ENCODE measurements around the gene CYB5R4. TPM values are rescaled to one million over a fixed set of nuclear protein-coding genes. Genes with fewer than 3 reads are reported as not detected.
A peak's percentile ranks its signal among the peaks of the same experiment; 100 is the strongest.

Gene CYB5R4
- total and polyA plus RNA-seq, 2 of the 13 experiments (the other 11 are each of a cell fraction or from before 2014, with no cell fraction given): 5.3 to 26.1 TPM

DNA sequence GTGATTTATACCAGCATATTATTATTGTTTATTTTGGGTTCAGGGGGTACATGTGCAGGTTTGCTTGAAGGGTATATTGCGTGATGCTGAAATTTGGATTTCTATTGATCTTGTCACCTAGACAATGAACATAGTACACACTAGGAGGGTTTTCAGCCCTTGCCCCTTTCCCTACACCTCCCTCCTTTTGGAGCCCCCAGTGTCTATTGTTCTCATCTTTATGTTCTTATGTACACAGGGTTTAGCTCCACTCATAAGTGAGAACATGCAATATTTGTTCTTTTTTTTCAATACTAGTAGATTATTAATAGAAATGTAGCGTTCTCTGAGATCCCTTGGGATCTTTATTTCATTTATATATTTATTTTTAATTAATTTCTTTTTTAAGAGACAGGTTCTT, 94.9 kb downstream of the CYB5R4 start:
- no peak overlapping the region for H2AFZ ChIP-seq (ENCODE audit: low read length)
- BruUV-seq (replicated peaks): no TSS peak
- no peaks in the 10 kb centered on the region for H4K20me1 ChIP-seq (ENCODE audit: insufficient read depth, low read length)
- peak; percentile 7 for DNase-seq (ENCODE audit: low spot score)
- ChIA-PET CTCF (ENCODE audit: low intra/inter-chr PET ratio, low total read pairs) (no interaction called here), POLR2A (no interaction called here)
- 78% methylated on average over 2 of the region's 2 CpGs for WGBS (ENCODE audit: low lambda C conversion rate)
- H3K36me3 ChIP-seq (replicated peaks in 1 of 2; ENCODE audit: control insufficient read depth in 1 of 2, insufficient read depth in 2 of 2, low read length in 2 of 2): no peaks in the 10 kb centered on the region
- in situ Hi-C loops (cut with HindIII; ENCODE audit: extremely low pct_ligation_motif_present, low pct_unique_long_range_greater_than_20kb) (no loop called here), intact Hi-C loops (cut with micrococcal nuclease; ENCODE audit: unreplicated experiment) (no loop called here)
- no peak overlapping the region for H3K4me3 ChIP-seq (replicated peaks in 1 of 3; ENCODE audit: insufficient read depth in 1 of 3, low read depth in 2 of 3, low read length in 3 of 3)
- no peak overlapping the region for H3K27ac ChIP-seq (ENCODE audit: extremely low read length, insufficient read depth, low read length)
- no peak overlapping the region for H3K9ac ChIP-seq (ENCODE audit: insufficient read depth, low read depth, low read length)
- H3K9me3 ChIP-seq (ENCODE audit: low read length): no peaks in the 10 kb centered on the region
- H3K27me3 ChIP-seq (ENCODE audit: control insufficient read depth in 1 of 2, insufficient read depth in 2 of 2, low read length in 2 of 2): no peaks in the 10 kb centered on the region
- 0 out of 2 replicates have a peak, but pooled peaks cover 5% of the 10 kb centered on the region for H3K4me1 ChIP-seq (ENCODE audit: insufficient read depth, low read length)
- no peak for FAIRE-seq
- no peaks in the 10 kb centered on the region for H3K79me2 ChIP-seq (ENCODE audit: insufficient read depth, low read length)
- 0 out of 3 replicates have a peak, but pooled peaks have one; percentile 40 for ATAC-seq
- no peak overlapping the region for H3K4me2 ChIP-seq (ENCODE audit: low read depth, low read length)
- TF ChIP-seq ZNF441 (CRISPR knock-in tag; IDR thresholded peaks at IDR 0.05; ENCODE audit: borderline replicate concordance) (no peak), PCBP1 (IDR thresholded peaks at IDR 0.05; ENCODE audit: borderline replicate concordance, low read depth, low read length) (no peak), ZNF550 (CRISPR knock-in tag; IDR thresholded peaks at IDR 0.05; ENCODE audit: borderline replicate concordance) (no peak), ZBTB42 (CRISPR knock-in tag; IDR thresholded peaks at IDR 0.05) (no peak), MED8 (CRISPR knock-in tag; IDR thresholded peaks at IDR 0.05; ENCODE audit: insufficient replicate concordance) (no peak), SOX5 (CRISPR knock-in tag; IDR thresholded peaks at IDR 0.05; ENCODE audit: borderline replicate concordance) (peak; percentile 55; the same call in 1 of the 2 replicates), ZNF557 (CRISPR knock-in tag; IDR thresholded peaks at IDR 0.05) (no peak), ZNF143 (CRISPR knock-in tag; IDR thresholded peaks at IDR 0.05) (no peak), MAFF (IDR thresholded peaks at IDR 0.05; ENCODE audit: low read depth, low read length) (no peak), ZNF644 (CRISPR knock-in tag; IDR thresholded peaks at IDR 0.05; ENCODE audit: low read depth) (no peak), SOX6 (IDR thresholded peaks at IDR 0.05) (no peak), SOX6 (CRISPR knock-in tag; IDR thresholded peaks at IDR 0.05) (peak; percentile 32; the same call in 1 of the 2 replicates), POLR2G (IDR thresholded peaks at IDR 0.05; ENCODE audit: low read depth, low read length) (no peak), HIVEP1 (CRISPR knock-in tag; IDR thresholded peaks at IDR 0.05) (no peak), GFI1 (CRISPR knock-in tag; IDR thresholded peaks at IDR 0.05; ENCODE audit: borderline replicate concordance) (no peak), SOX13 (IDR thresholded peaks at IDR 0.05) (no peak), SOX13 (CRISPR knock-in tag; conservative IDR thresholded peaks at IDR 0.05 in 1 of 2, IDR thresholded peaks at IDR 0.05 in 1 of 2) (peak in 1 of 2 experiments; percentile 68; a peak in 2 of 4 replicates)
- TF ChIP-seq, protein P1, sequence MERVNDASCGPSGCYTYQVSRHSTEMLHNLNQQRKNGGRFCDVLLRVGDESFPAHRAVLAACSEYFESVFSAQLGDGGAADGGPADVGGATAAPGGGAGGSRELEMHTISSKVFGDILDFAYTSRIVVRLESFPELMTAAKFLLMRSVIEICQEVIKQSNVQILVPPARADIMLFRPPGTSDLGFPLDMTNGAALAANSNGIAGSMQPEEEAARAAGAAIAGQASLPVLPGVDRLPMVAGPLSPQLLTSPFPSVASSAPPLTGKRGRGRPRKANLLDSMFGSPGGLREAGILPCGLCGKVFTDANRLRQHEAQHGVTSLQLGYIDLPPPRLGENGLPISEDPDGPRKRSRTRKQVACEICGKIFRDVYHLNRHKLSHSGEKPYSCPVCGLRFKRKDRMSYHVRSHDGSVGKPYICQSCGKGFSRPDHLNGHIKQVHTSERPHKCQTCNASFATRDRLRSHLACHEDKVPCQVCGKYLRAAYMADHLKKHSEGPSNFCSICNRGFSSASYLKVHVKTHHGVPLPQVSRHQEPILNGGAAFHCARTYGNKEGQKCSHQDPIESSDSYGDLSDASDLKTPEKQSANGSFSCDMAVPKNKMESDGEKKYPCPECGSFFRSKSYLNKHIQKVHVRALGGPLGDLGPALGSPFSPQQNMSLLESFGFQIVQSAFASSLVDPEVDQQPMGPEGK (CRISPR knock-in tag; IDR thresholded peaks at IDR 0.05): peak; percentile 25; the same call in 1 of the 2 replicates
- TF ChIP-seq, protein P2, sequence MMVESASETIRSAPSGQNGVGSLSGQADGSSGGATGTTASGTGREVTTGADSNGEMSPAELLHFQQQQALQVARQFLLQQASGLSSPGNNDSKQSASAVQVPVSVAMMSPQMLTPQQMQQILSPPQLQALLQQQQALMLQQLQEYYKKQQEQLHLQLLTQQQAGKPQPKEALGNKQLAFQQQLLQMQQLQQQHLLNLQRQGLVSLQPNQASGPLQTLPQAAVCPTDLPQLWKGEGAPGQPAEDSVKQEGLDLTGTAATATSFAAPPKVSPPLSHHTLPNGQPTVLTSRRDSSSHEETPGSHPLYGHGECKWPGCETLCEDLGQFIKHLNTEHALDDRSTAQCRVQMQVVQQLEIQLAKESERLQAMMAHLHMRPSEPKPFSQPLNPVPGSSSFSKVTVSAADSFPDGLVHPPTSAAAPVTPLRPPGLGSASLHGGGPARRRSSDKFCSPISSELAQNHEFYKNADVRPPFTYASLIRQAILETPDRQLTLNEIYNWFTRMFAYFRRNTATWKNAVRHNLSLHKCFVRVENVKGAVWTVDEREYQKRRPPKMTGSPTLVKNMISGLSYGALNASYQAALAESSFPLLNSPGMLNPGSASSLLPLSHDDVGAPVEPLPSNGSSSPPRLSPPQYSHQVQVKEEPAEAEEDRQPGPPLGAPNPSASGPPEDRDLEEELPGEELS (CRISPR knock-in tag; IDR thresholded peaks at IDR 0.05): no peak

Data from HepG2 (cell line).